Common myeloid progenitor, CD34-positive (primary cell): Measurements from ENCODE around the gene PRR14L.

Experiments
- CTCF ChIA-PET: fragments of 350-600 bp; sonication (Branson Sonifier 250); formaldehyde crosslinking; loops from one replicate; lab custom pipeline; 2021; ENCODE audit warnings: antibody characterized with exemption; lab: Charles Lee
- POLR2A ChIA-PET: fragments of 350-600 bp; sonication (Branson Sonifier 250); formaldehyde crosslinking; loops from one replicate; lab custom pipeline; 2021; ENCODE audit warnings: antibody characterized with exemption; lab: Charles Lee
- DNase-seq, 3 donors: peaks; one replicate each; pipeline versions ENCODE4 v3.0.0 to v3.0.0-alpha.2; 2013
- H3K27ac ChIP-seq, 2 experiments: 1 replicate in 1 of 2; 2 replicates in 1 of 2; pipeline ENCODE4 v1.7.0; 2013; ENCODE audit warnings: inconsistent platforms in 2 of 2, low read length in 2 of 2, mild to moderate bottlenecking in 2 of 2, low read depth in 1 of 2, moderate library complexity in 1 of 2; ENCODE audit not compliant: severe bottlenecking in 2 of 2, insufficient read depth in 1 of 2, poor library complexity in 1 of 2
- H3K27me3 ChIP-seq, 5 experiments: replicated peaks in 2 of 5; 1 replicate in 3 of 5; 2 replicates in 2 of 5; pipeline versions ENCODE4 v1.6.1 to v1.7.0; 2013; ENCODE audit warnings: low read length in 4 of 5, mild to moderate bottlenecking in 2 of 5, moderate library complexity in 2 of 5, inconsistent platforms in 1 of 5; ENCODE audit not compliant: insufficient read depth in 5 of 5, control insufficient read depth in 4 of 5
- H3K36me3 ChIP-seq, 4 experiments: 1 replicate in 2 of 4; 2 replicates in 2 of 4; pipeline versions ENCODE4 v1.6.1 to v1.7.0; 2013; ENCODE audit warnings: low read length in 3 of 4, control low read depth in 1 of 4, mild to moderate bottlenecking in 1 of 4; ENCODE audit not compliant: control insufficient read depth in 4 of 4, insufficient read depth in 4 of 4
- H3K4me1 ChIP-seq, 4 experiments: 1 replicate in 3 of 4; 2 replicates in 1 of 4; pipeline versions ENCODE4 v1.6.1 to v1.7.1; 2013; ENCODE audit warnings: low read length in 3 of 4, mild to moderate bottlenecking in 3 of 4, control low read depth in 1 of 4, inconsistent platforms in 1 of 4, moderate library complexity in 1 of 4; ENCODE audit not compliant: control insufficient read depth in 4 of 4, insufficient read depth in 4 of 4; ENCODE audit errors: control extremely low read depth in 1 of 4
- H3K4me3 ChIP-seq, 7 experiments: 1 replicate in 4 of 7; 2 replicates in 3 of 7; pipeline versions ENCODE4 v1.5.1 to v1.7.0; 2013; ENCODE audit warnings: mild to moderate bottlenecking in 7 of 7, low read length in 6 of 7, moderate library complexity in 6 of 7, inconsistent platforms in 2 of 7, low read depth in 2 of 7, control low read depth in 1 of 7; ENCODE audit not compliant: insufficient read depth in 4 of 7, control insufficient read depth in 1 of 7; ENCODE audit errors: extremely low read depth in 1 of 7
- H3K9me3 ChIP-seq, 5 experiments: 1 replicate in 4 of 5; 2 replicates in 1 of 5; pipeline versions ENCODE4 v1.6.1 to v1.7.1; 2013; ENCODE audit warnings: low read length in 4 of 5, mild to moderate bottlenecking in 2 of 5, inconsistent platforms in 1 of 5, low read depth in 1 of 5, moderate library complexity in 1 of 5; ENCODE audit not compliant: control insufficient read depth in 4 of 5, insufficient read depth in 2 of 5; ENCODE audit errors: control extremely low read depth in 1 of 5
- WGBS: methylation state at CpG from one replicate; pipeline ENCODE4 v1.1.5; 2013; ENCODE audit not compliant: insufficient coverage; 5-methylcytosine and 5-hydroxymethylcytosine counted together

The PRR14L gene

GRCh38 chr22:31752096-31752847 is 2.3 kb upstream of the PRR14L start:
- ChIA-PET CTCF (interaction anchor here (0.6 to 1.3 kb wide), 2 partner anchors 14 to 87 kb away, joined by 3 read pairs; no protein-coding TSS in a partner anchor), POLR2A (interaction anchor here (0.6 kb wide), 1 partner anchor 75 kb away, joined by 3 read pairs; no protein-coding TSS in a partner anchor)
- DNase-seq, result no peak

GRCh38 chr22:31750365-31751284 is 693 bp upstream of the PRR14L start:
- Histone ChIP-seq H3K27me3 (no peaks in the 10 kb centered on the region), H3K36me3 (peaks cover 0 to 13% (median 3%) of the 10 kb centered on the region in 4 experiments), H3K4me1 (peaks cover 18 to 60% (median 48%) of the 10 kb centered on the region in 4 experiments), H3K4me3 (peak overlapping the region in 6 of 7 experiments; percentile 82 to 98 (median 94)), H3K27ac (peak overlapping the region in 1 of 2 experiments; percentile 96), H3K9me3 (no peaks in the 10 kb centered on the region)
- 75% methylated on average over 15 of the region's 16 CpGs for WGBS
- POLR2A ChIA-PET, result no interaction called here
- CTCF ChIA-PET, result interaction anchor here (1.0 kb wide), 1 partner anchor 11 kb away, joined by 3 read pairs; no protein-coding TSS in a partner anchor
- no peak for DNase-seq

More at GRCh38 chr22:31752096-31752847, 2.3 kb upstream of the PRR14L start:
- Histone ChIP-seq H3K9me3 (no peaks in the 10 kb centered on the region), H3K27me3 (no peaks in the 10 kb centered on the region), H3K36me3 (peaks cover 0 to 10% (median 3%) of the 10 kb centered on the region in 4 experiments), H3K4me3 (peak overlapping the region in 3 of 7 experiments; percentile 81 to 92 (median 88)), H3K27ac (peak overlapping the region in 1 of 2 experiments; percentile 94), H3K4me1 (peaks cover 18 to 60% (median 48%) of the 10 kb centered on the region in 4 experiments)
- 85% methylated on average over 5 of the region's 7 CpGs for WGBS

GRCh38 chr22:31748490-31748889 is 1.4 kb downstream of the PRR14L start:
- Histone ChIP-seq H3K27ac (peak overlapping the region in 1 of 2 experiments; percentile 96), H3K9me3 (no peaks in the 10 kb centered on the region), H3K4me1 (peaks cover 15 to 44% (median 36%) of the 10 kb centered on the region in 4 experiments), H3K27me3 (no peaks in the 10 kb centered on the region), H3K36me3 (peaks cover 0 to 13% (median 4%) of the 10 kb centered on the region in 4 experiments), H3K4me3 (peak overlapping the region in 6 of 7 experiments; percentile 82 to 98 (median 94))
- 50% methylated on average over 2 of the region's 2 CpGs for WGBS
- POLR2A ChIA-PET, result no interaction called here
- CTCF ChIA-PET, result interaction anchor here (0.6 to 1.2 kb wide), 3 partner anchors 9 to 20 kb away, joined by 3 to 5 read pairs (median 3); no protein-coding TSS in a partner anchor
- no peak for DNase-seq

GRCh38 chr22:31747441-31747840 is 2.5 kb downstream of the PRR14L start:
- H3K27me3 ChIP-seq, result no peaks in the 10 kb centered on the region
- H3K4me1 ChIP-seq, result peaks cover 15 to 34% (median 26%) of the 10 kb centered on the region in 4 experiments
- no peak for DNase-seq
- H3K4me3 ChIP-seq, result no peak overlapping the region
- ChIA-PET POLR2A (no interaction called here), CTCF (no interaction called here)
- WGBS, result 100% methylated on average over 1 of the region's 4 CpGs
- no peaks in the 10 kb centered on the region for H3K9me3 ChIP-seq
- peaks cover 0 to 16% (median 6%) of the 10 kb centered on the region in 4 experiments for H3K36me3 ChIP-seq
- H3K27ac ChIP-seq, result peak overlapping the region in 1 of 2 experiments; percentile 96

- CTCF ChIA-PET, result no interaction called here
- WGBS, result 100% methylated on average over 2 of the region's 7 CpGs
- POLR2A ChIA-PET, result interaction anchor here (0.6 kb wide), 1 partner anchor 11 kb away, joined by 4 read pairs; no protein-coding TSS in a partner anchor
- H3K27ac ChIP-seq, result no peak overlapping the region
- H3K4me1 ChIP-seq, result peaks cover 8 to 14% (median 12%) of the 10 kb centered on the region in 4 experiments
- DNase-seq, result no peak
- no peaks in the 10 kb centered on the region for H3K27me3 ChIP-seq
- H3K9me3 ChIP-seq, result no peaks in the 10 kb centered on the region
- peaks cover 2 to 37% (median 14%) of the 10 kb centered on the region in 4 experiments for H3K36me3 ChIP-seq
- no peak overlapping the region for H3K4me3 ChIP-seq
Measured at GRCh38 chr22:31743871-31744270, 6.1 kb downstream of the PRR14L start.

GRCh38 chr22:31742682-31743081 is 7.2 kb downstream of the PRR14L start:
- Histone ChIP-seq H3K9me3 (no peaks in the 10 kb centered on the region), H3K27me3 (no peaks in the 10 kb centered on the region), H3K36me3 (peaks cover 4 to 45% (median 20%) of the 10 kb centered on the region in 4 experiments), H3K27ac (no peak overlapping the region), H3K4me3 (no peak overlapping the region), H3K4me1 (peaks cover 0 to 2% (median under 1%) of the 10 kb centered on the region in 4 experiments)
- WGBS, result no CpG with 5 or more reads among the region's 2 CpGs
- POLR2A ChIA-PET, result no interaction called here
- DNase-seq, result no peak
- CTCF ChIA-PET, result no interaction called here
